Measurements from ENCODE around the gene FRA10AC1.
"Not testable (repeated sequence)": the region's sequence is repeated elsewhere in the genome, so short reads cannot be mapped to it uniquely, and the experiment has no call there.

FRA10AC1 gene

GRCh38 chr10:93703066-93703465, 674 bp upstream of the FRA10AC1 start:
- DNase-seq (ENCODE audit: low spot score) = no peak

- no peak for DNase-seq (ENCODE audit: low spot score)
These were observed 554 bp downstream of the FRA10AC1 start for GRCh38 chr10:93701866-93702209.

GRCh38 chr10:93697207-93697606, 5.2 kb downstream of the FRA10AC1 start:
- no peak for DNase-seq (ENCODE audit: low spot score)

GRCh38 chr10:93696582-93696981, 5.8 kb downstream of the FRA10AC1 start:
- DNase-seq (ENCODE audit: low spot score) = not testable (repeated sequence)

- no peak for DNase-seq (ENCODE audit: low spot score)
These were observed 6.7 kb downstream of the FRA10AC1 start for GRCh38 chr10:93695740-93696139.

GRCh38 chr10:93687737-93688136, 14.7 kb downstream of the FRA10AC1 start:
- no peak for DNase-seq (ENCODE audit: low spot score)

- DNase-seq (ENCODE audit: low spot score) = peak; percentile 70
These were observed 21.9 kb downstream of the FRA10AC1 start for GRCh38 chr10:93680412-93681047.

GRCh38 chr10:93678805-93679587, 23.4 kb downstream of the FRA10AC1 start:
- no peak for DNase-seq (ENCODE audit: low spot score)

- no peak for DNase-seq (ENCODE audit: low spot score)
These were observed 24.0 kb downstream of the FRA10AC1 start for GRCh38 chr10:93678386-93678785.

- no peak for DNase-seq (ENCODE audit: low spot score)
These were observed 28.6 kb downstream of the FRA10AC1 start for GRCh38 chr10:93673791-93674190.

- DNase-seq (ENCODE audit: low spot score) = no peak
These were observed 29.5 kb downstream of the FRA10AC1 start for GRCh38 chr10:93672890-93673289.

- DNase-seq (ENCODE audit: low spot score) = no peak
These were observed 30.2 kb downstream of the FRA10AC1 start for GRCh38 chr10:93672022-93672678.

- no peak for DNase-seq (ENCODE audit: low spot score)
These were observed 31.4 kb downstream of the FRA10AC1 start for GRCh38 chr10:93671042-93671441.

- no peak for DNase-seq (ENCODE audit: low spot score)
These were observed 32.0 kb downstream of the FRA10AC1 start for GRCh38 chr10:93670372-93670771.

GRCh38 chr10:93667795-93668194, 34.6 kb downstream of the FRA10AC1 start:
- no peak for DNase-seq (ENCODE audit: low spot score)

- DNase-seq (ENCODE audit: low spot score) = no peak
These were observed 36.4 kb downstream of the FRA10AC1 start for GRCh38 chr10:93666030-93666429.

GRCh38 chr10:93657757-93658156, 44.6 kb downstream of the FRA10AC1 start:
- DNase-seq (ENCODE audit: low spot score) = no peak

GRCh38 chr10:93656155-93656554, 46.2 kb downstream of the FRA10AC1 start:
- no peak for DNase-seq (ENCODE audit: low spot score)

GRCh38 chr10:93654201-93654600, 48.2 kb downstream of the FRA10AC1 start:
- no peak for DNase-seq (ENCODE audit: low spot score)

GRCh38 chr10:93652857-93653256, 49.5 kb downstream of the FRA10AC1 start:
- no peak for DNase-seq (ENCODE audit: low spot score)

- no peak for DNase-seq (ENCODE audit: low spot score)
These were observed 62.6 kb downstream of the FRA10AC1 start for GRCh38 chr10:93639791-93640190.

- DNase-seq (ENCODE audit: low spot score) = no peak
These were observed 71.5 kb downstream of the FRA10AC1 start for GRCh38 chr10:93630625-93631557.
